Neural cell (in vitro differentiated cells): Measurements from ENCODE around the gene ATP12A. TPM values are rescaled to one million over a fixed set of nuclear protein-coding genes. Genes with fewer than 3 reads are reported as not detected.

ENCODE experiments used
- H2AFZ ChIP-seq: fragments of 200-600, 300-800 bp; sonication (generic), shearing (Covaris generic); 2 replicates; pipeline ENCODE4 v1.6.0; 2014; ENCODE audit warnings: low read depth, mild to moderate bottlenecking, antibody characterized with exemption, low read length, moderate library complexity
- H3F3A ChIP-seq: fragments of 200-600 bp; shearing (Covaris generic); 2 replicates; pipeline ENCODE4 v1.6.1; 2016; ENCODE audit warnings: mild to moderate bottlenecking, moderate library complexity, mixed read lengths, antibody characterized with exemption, low read length; ENCODE audit not compliant: insufficient read depth, poor library complexity, severe bottlenecking
- H3K27ac ChIP-seq: fragments of 200-600, 300-800 bp; sonication (generic), shearing (Covaris generic); 2 replicates; pipeline ENCODE4 v1.5.1; 2014; ENCODE audit warnings: mild to moderate bottlenecking, low read length, moderate library complexity
- H3K27me3 ChIP-seq: fragments of 300-800, 200-600 bp; sonication (generic), shearing (Covaris generic); 2 replicates; pipeline ENCODE4 v1.6.0; 2014; ENCODE audit warnings: mild to moderate bottlenecking, low read depth, low read length, moderate library complexity; ENCODE audit not compliant: insufficient read depth
- H3K36me3 ChIP-seq: fragments of 300-800, 200-600 bp; sonication (generic), shearing (Covaris generic); 2 replicates; pipeline ENCODE4 v1.5.1; 2014; ENCODE audit warnings: mild to moderate bottlenecking, antibody characterized with exemption, low read length, moderate library complexity; ENCODE audit not compliant: insufficient read depth
- H3K4me2 ChIP-seq: fragments of 300-800, 200-600 bp; sonication (generic), shearing (Covaris generic); 2 replicates; pipeline ENCODE4 v1.6.0; 2014; ENCODE audit warnings: mild to moderate bottlenecking, low read length
- H3K4me3 ChIP-seq: fragments of 300-800, 200-600 bp; sonication (generic), shearing (Covaris generic); 2 replicates; pipeline ENCODE4 v1.5.1; 2014; ENCODE audit warnings: mild to moderate bottlenecking, low read length, moderate library complexity
- H3K79me2 ChIP-seq: fragments of 200-600 bp; shearing (Covaris generic); replicated peaks from 2 replicates; pipeline ENCODE4 v1.6.0; 2014; ENCODE audit warnings: mild to moderate bottlenecking, low read length, moderate library complexity; ENCODE audit not compliant: insufficient read depth
- H3K9ac ChIP-seq: fragments of 300-800, 200-600 bp; sonication (generic), shearing (Covaris generic); 2 replicates; pipeline ENCODE4 v1.6.1; 2016; ENCODE audit warnings: mild to moderate bottlenecking, low read length, mixed read lengths
- H3K9me2 ChIP-seq: fragments of 200-600 bp; shearing (Covaris generic); 2 replicates; pipeline ENCODE4 v1.6.1; 2016; ENCODE audit warnings: mild to moderate bottlenecking, low read length, mixed read lengths; ENCODE audit not compliant: insufficient read depth
- H3K9me3 ChIP-seq: fragments of 200-600, 300-800 bp; sonication (generic), shearing (Covaris generic); 2 replicates; pipeline ENCODE4 v1.6.1; 2016; ENCODE audit warnings: mild to moderate bottlenecking, mixed run types, low read length, moderate library complexity, mixed read lengths
- H4K20me1 ChIP-seq: fragments of 200-600 bp; shearing (Covaris generic); 2 replicates; pipeline ENCODE4 v1.6.1; 2016; ENCODE audit warnings: mild to moderate bottlenecking, mixed run types; ENCODE audit not compliant: insufficient read depth
- EP300 ChIP-seq: fragments of 450-650 bp; conservative IDR thresholded peaks from 2 replicates; pipeline ENCODE4 v1.6.1; 2014; ENCODE audit warnings: antibody characterized with exemption, mild to moderate bottlenecking, moderate library complexity; ENCODE audit not compliant: poor library complexity, severe bottlenecking
- EZH2 ChIP-seq: fragments of 200-600, 300-800 bp; shearing (Covaris generic), sonication (generic); IDR thresholded peaks from 2 replicates; pipeline ENCODE4 v1.6.1; 2014; ENCODE audit warnings: antibody characterized with exemption, low read length, borderline replicate concordance, mild to moderate bottlenecking; ENCODE audit not compliant: insufficient read depth, poor library complexity, severe bottlenecking
- MXI1 ChIP-seq: fragments of 450-650 bp; conservative IDR thresholded peaks from 2 replicates; pipeline ENCODE4 v1.6.1; 2014; ENCODE audit warnings: antibody characterized with exemption, mild to moderate bottlenecking; ENCODE audit not compliant: poor library complexity, severe bottlenecking
- POLR2AphosphoS5 ChIP-seq: IDR thresholded peaks from 2 replicates; pipeline ENCODE4 v1.6.1; 2012
- RAD21 ChIP-seq: fragments of 450-650 bp; conservative IDR thresholded peaks from 2 replicates; pipeline ENCODE4 v1.6.1; 2014; ENCODE audit warnings: antibody characterized with exemption, mild to moderate bottlenecking, moderate library complexity
- SMC3 ChIP-seq: fragments of 450-650 bp; conservative IDR thresholded peaks from 2 replicates; pipeline ENCODE4 v1.6.1; 2014; ENCODE audit warnings: antibody characterized with exemption, mild to moderate bottlenecking, moderate library complexity; ENCODE audit not compliant: poor library complexity
- TAF1 ChIP-seq: IDR thresholded peaks from 2 replicates; pipeline ENCODE4 v1.6.1; 2012; ENCODE audit warnings: low read depth
- polyA plus RNA-seq: library from polyadenylated mRNA; depleted of rRNA; stranded (reverse); fragments of >200 nt; gene quantifications from 2 replicates; pipeline ENCODE4 v1.2.3, GENCODE V29; 2014
- TF ChIP-seq, protein P1 (sequence below): IDR thresholded peaks from 2 replicates; pipeline ENCODE4 v1.6.1; 2012; ENCODE audit warnings: borderline replicate concordance
- TF ChIP-seq, protein P2 (sequence below): fragments of 450-650 bp; IDR thresholded peaks from 2 replicates; pipeline ENCODE4 v1.5.1; 2014; ENCODE audit warnings: antibody characterized with exemption, mild to moderate bottlenecking, moderate library complexity; ENCODE audit not compliant: poor library complexity, severe bottlenecking

ATP12A gene
- polyA plus RNA-seq, 1 donor from 2014 or later = not detected

DNA sequence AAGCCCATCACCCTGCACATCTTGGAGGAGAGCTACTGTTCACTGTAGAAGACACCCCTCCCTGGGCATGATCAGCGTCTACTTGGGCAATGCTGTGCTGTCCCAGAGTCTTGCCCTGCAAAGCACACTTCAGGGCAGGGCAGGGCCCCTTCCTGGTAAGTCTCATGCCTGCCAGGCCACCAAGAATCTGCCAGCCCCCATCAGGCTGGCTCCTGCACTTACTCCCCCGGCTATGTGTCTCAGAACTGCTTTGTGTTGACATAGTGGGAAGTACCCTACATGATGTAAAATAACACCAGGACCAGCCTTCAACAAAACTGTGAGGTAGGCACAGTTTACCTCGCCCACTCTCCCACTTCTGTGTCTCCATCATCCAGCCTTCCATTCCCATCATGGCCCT, 27.8 kb upstream of the ATP12A start:
- Histone ChIP-seq H3K27ac (no peak overlapping the region), H3K9me3 (no peaks in the 10 kb centered on the region), H3K4me2 (no peak overlapping the region), H2AFZ (no peak overlapping the region), H3K27me3 (no peaks in the 10 kb centered on the region), H3K36me3 (no peaks in the 10 kb centered on the region), H3K4me3 (no peak overlapping the region), H3F3A (no peaks in the 10 kb centered on the region), H3K79me2 (no peaks in the 10 kb centered on the region), H3K9me2 (no peaks in the 10 kb centered on the region), H4K20me1 (no peaks in the 10 kb centered on the region), H3K9ac (no peak overlapping the region)
- TF ChIP-seq TAF1 (no peak), EZH2 (no peak)

DNA sequence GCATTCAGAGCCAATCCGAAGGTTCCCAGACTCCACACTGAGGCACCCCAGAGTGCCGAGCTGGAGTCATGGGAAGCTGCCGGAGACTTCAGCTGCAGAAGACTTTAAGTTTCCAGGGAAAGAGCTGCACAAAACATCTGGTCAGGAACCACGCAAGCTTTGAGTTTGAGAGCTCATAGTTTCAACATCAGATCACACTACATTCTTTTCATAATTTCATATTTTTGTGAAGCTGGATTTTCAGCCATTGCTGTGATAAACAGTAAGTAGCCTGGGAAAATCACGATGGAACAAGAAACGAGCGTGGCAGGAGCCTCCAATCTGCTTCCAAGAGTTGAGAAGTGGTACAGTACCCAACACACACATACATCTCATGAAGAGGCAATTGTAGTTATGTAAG, 25.5 kb upstream of the ATP12A start:
- Histone ChIP-seq H3K27me3 (no peaks in the 10 kb centered on the region), H3K36me3 (no peaks in the 10 kb centered on the region), H3K27ac (no peak overlapping the region), H2AFZ (no peak overlapping the region), H3K9me2 (no peaks in the 10 kb centered on the region), H3F3A (no peaks in the 10 kb centered on the region), H3K9me3 (no peaks in the 10 kb centered on the region), H3K4me2 (no peak overlapping the region), H4K20me1 (no peaks in the 10 kb centered on the region), H3K4me3 (no peak overlapping the region), H3K79me2 (no peaks in the 10 kb centered on the region), H3K9ac (no peak overlapping the region)
- no peak for TF ChIP-seq MXI1

DNA sequence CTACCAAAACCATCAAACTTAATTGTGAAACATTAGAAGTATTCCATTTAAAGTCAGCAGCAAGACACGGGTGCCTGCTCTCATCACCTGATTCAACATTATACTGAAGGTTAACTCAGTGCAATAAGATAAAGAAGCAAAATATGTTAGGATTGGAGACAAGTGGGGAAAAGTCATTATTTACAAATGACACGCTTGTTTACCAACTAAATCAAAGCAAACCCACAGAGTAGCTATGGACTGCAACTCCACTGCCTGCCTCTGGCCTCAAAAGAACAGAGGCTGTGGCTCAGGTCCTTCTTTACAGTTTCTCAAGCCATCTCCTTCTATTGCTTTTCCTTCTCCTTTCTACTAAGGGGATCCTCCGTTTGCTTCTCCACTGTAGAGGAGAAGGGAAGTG, 21.0 kb upstream of the ATP12A start:
- Histone ChIP-seq H3K4me3 (no peak overlapping the region), H3K9me3 (no peaks in the 10 kb centered on the region), H3F3A (no peaks in the 10 kb centered on the region), H3K4me2 (no peak overlapping the region), H3K27ac (no peak overlapping the region), H4K20me1 (no peaks in the 10 kb centered on the region), H3K27me3 (no peaks in the 10 kb centered on the region), H2AFZ (no peak overlapping the region), H3K9me2 (no peaks in the 10 kb centered on the region), H3K36me3 (no peaks in the 10 kb centered on the region), H3K79me2 (no peaks in the 10 kb centered on the region), H3K9ac (no peak overlapping the region)
- TF ChIP-seq EP300 (no peak), SMC3 (no peak), MXI1 (no peak), POLR2AphosphoS5 (no peak), TAF1 (no peak), EZH2 (no peak), RAD21 (no peak)
- TF ChIP-seq, protein P1, sequence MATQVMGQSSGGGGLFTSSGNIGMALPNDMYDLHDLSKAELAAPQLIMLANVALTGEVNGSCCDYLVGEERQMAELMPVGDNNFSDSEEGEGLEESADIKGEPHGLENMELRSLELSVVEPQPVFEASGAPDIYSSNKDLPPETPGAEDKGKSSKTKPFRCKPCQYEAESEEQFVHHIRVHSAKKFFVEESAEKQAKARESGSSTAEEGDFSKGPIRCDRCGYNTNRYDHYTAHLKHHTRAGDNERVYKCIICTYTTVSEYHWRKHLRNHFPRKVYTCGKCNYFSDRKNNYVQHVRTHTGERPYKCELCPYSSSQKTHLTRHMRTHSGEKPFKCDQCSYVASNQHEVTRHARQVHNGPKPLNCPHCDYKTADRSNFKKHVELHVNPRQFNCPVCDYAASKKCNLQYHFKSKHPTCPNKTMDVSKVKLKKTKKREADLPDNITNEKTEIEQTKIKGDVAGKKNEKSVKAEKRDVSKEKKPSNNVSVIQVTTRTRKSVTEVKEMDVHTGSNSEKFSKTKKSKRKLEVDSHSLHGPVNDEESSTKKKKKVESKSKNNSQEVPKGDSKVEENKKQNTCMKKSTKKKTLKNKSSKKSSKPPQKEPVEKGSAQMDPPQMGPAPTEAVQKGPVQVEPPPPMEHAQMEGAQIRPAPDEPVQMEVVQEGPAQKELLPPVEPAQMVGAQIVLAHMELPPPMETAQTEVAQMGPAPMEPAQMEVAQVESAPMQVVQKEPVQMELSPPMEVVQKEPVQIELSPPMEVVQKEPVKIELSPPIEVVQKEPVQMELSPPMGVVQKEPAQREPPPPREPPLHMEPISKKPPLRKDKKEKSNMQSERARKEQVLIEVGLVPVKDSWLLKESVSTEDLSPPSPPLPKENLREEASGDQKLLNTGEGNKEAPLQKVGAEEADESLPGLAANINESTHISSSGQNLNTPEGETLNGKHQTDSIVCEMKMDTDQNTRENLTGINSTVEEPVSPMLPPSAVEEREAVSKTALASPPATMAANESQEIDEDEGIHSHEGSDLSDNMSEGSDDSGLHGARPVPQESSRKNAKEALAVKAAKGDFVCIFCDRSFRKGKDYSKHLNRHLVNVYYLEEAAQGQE = no peak
- TF ChIP-seq, protein P2, sequence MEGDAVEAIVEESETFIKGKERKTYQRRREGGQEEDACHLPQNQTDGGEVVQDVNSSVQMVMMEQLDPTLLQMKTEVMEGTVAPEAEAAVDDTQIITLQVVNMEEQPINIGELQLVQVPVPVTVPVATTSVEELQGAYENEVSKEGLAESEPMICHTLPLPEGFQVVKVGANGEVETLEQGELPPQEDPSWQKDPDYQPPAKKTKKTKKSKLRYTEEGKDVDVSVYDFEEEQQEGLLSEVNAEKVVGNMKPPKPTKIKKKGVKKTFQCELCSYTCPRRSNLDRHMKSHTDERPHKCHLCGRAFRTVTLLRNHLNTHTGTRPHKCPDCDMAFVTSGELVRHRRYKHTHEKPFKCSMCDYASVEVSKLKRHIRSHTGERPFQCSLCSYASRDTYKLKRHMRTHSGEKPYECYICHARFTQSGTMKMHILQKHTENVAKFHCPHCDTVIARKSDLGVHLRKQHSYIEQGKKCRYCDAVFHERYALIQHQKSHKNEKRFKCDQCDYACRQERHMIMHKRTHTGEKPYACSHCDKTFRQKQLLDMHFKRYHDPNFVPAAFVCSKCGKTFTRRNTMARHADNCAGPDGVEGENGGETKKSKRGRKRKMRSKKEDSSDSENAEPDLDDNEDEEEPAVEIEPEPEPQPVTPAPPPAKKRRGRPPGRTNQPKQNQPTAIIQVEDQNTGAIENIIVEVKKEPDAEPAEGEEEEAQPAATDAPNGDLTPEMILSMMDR = no peak
